ENCODE measurements around the gene ZNF700. TPM values are rescaled to one million over a fixed set of nuclear protein-coding genes. Genes with fewer than 3 reads are reported as not detected.
A peak's percentile ranks its signal among the peaks of the same experiment; 100 is the strongest.
"Not testable (repeated sequence)": the region's sequence is repeated elsewhere in the genome, so short reads cannot be mapped to it uniquely, and the experiment has no call there.

The ZNF700 gene
- total RNA-seq, 1 donor = 14.8 TPM

GRCh38 chr19:11921852-11922495 lies 2.9 kb upstream of the ZNF700 start:
- Histone ChIP-seq H3K9me3 (ENCODE audit: low read depth, low read length) (no peaks in the 10 kb centered on the region), H3K27me3 (ENCODE audit: insufficient read depth, low read length) (no peaks in the 10 kb centered on the region), H3K4me1 (ENCODE audit: insufficient read depth, low read length) (peaks cover 22% of the 10 kb centered on the region), H3K4me3 (ENCODE audit: low read length) (no peak overlapping the region)

DNA sequence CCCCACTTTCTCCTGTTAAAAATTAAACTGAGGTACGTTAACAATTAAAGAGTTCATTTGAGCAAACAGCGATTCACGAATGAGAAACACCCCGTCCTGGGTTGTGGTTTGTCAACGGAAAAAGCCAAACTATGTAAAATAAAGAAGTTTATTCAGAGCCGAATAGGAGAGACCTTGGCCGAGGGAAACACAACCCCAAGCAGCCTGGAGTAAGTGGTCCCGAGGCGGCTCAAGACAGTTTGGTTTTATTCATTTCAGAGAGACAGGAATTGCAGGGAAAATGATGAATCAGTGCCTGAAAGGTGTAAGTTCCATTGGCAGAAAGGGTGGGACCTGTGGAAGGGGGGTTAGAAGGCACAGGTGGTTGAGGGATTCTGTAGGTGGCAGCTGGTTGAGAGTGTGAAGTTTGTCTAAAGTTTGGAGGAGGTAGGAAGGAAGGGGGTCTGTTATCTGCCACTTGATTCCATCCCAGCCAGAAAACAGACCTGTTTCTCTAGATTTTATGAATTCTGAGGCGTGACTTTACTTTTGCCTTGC lies 812 bp downstream of the ZNF700 start:
- Histone ChIP-seq H3K4me1 (ENCODE audit: insufficient read depth, low read length) (peaks cover 26% of the 10 kb centered on the region), H3K4me3 (ENCODE audit: low read length) (peak overlapping the region; percentile 93)
- H3K27me3 ChIP-seq (ENCODE audit: insufficient read depth, low read length); H3K9me3 ChIP-seq (ENCODE audit: low read depth, low read length): not testable (repeated sequence)

- no peaks in the 10 kb centered on the region for H3K27me3 ChIP-seq (ENCODE audit: insufficient read depth, low read length)
- no peaks in the 10 kb centered on the region for H3K9me3 ChIP-seq (ENCODE audit: low read depth, low read length)
- peaks cover 28% of the 10 kb centered on the region for H3K4me1 ChIP-seq (ENCODE audit: insufficient read depth, low read length)
- H3K4me3 ChIP-seq (ENCODE audit: low read length) = no peak overlapping the region
These were observed 2.3 kb downstream of the ZNF700 start for GRCh38 chr19:11927227-11927626.

- peaks cover 15% of the 10 kb centered on the region for H3K4me1 ChIP-seq (ENCODE audit: insufficient read depth, low read length)
- H3K9me3 ChIP-seq (ENCODE audit: low read depth, low read length) = no peaks in the 10 kb centered on the region
- H3K4me3 ChIP-seq (ENCODE audit: low read length) = no peak overlapping the region
- H3K27me3 ChIP-seq (ENCODE audit: insufficient read depth, low read length) = no peaks in the 10 kb centered on the region
These were observed 6.1 kb downstream of the ZNF700 start for GRCh38 chr19:11931051-11931450.

- no peak overlapping the region for H3K4me3 ChIP-seq (ENCODE audit: low read length)
- H3K27me3 ChIP-seq (ENCODE audit: insufficient read depth, low read length) = no peaks in the 10 kb centered on the region
- no peaks in the 10 kb centered on the region for H3K9me3 ChIP-seq (ENCODE audit: low read depth, low read length)
- peaks cover 10% of the 10 kb centered on the region for H3K4me1 ChIP-seq (ENCODE audit: insufficient read depth, low read length)
These were observed 6.6 kb downstream of the ZNF700 start for GRCh38 chr19:11931513-11931912.

DNA sequence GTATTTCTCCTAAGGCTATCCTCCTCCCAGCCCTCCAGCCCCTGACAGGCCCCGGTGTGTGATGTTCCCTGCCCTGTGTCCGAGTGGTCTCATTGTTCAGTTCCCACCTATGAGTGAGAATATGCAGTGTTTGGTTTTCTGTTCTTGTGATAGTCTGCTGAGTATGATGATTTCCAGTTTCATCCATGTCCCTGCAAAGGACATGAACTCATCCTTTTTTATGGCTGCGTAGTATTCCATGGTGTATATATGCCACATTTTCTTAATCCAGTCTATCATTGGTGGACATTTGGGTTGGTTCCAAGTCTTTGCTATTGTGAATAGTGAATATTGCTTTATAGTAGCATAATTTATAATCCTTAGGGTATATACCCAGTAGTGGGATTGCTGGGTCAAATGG lies 10.9 kb downstream of the ZNF700 start:
- H3K4me3 ChIP-seq (ENCODE audit: low read length); H3K27me3 ChIP-seq (ENCODE audit: insufficient read depth, low read length); H3K4me1 ChIP-seq (ENCODE audit: insufficient read depth, low read length); H3K9me3 ChIP-seq (ENCODE audit: low read depth, low read length): not testable (repeated sequence)

DNA sequence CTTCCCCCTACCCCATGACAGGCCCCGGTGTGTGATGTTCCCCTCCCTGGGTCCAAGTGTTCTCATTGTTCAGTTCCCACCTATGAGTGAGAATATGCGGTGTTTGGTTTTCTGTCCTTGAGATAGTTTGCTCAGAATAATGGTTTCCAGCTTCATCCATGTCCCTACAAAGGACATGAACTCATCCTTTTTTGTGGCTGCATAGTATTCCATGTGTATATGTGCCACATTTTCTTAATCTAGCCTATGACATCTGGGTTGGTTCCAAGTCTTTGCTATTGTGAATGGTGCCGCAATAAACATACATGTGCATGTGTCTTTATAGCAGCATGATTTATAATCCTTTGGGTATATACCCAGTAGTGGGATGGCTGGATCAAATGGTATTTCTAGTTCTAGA lies 13.5 kb downstream of the ZNF700 start:
- not testable (repeated sequence) for H3K4me1 ChIP-seq (ENCODE audit: insufficient read depth, low read length); H3K4me3 ChIP-seq (ENCODE audit: low read length); H3K27me3 ChIP-seq (ENCODE audit: insufficient read depth, low read length)
- H3K9me3 ChIP-seq (ENCODE audit: low read depth, low read length) = peaks cover 25% of the 10 kb centered on the region

DNA sequence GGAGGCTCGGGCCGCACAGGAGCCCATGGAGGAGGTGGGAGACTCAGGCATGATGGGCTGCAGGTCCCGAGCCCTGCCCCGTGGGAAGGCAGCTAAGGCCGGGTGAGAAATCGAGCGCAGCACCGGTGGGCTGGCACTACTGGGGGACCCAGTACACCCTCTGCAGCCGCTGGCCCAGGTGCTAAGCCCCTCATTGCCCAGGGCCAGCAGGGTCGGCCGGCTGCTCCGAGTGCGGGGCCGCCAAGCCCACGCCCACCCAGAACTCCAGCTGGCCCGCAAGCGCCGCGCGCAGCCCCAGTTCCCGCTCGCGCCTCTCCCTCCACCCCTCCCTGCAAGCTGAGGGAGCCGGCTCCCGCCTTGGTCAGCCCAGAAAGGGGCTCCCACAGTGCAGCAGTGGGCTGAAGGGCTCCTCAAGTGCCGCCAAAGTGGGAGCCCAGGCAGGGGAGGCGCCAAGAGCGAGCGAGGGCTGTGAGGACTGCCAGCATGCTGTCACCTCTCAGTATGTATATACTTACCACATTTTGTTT lies 16.5 kb downstream of the ZNF700 start:
- H3K4me1 ChIP-seq (ENCODE audit: insufficient read depth, low read length); H3K4me3 ChIP-seq (ENCODE audit: low read length); H3K27me3 ChIP-seq (ENCODE audit: insufficient read depth, low read length): not testable (repeated sequence)
- peaks cover 55% of the 10 kb centered on the region for H3K9me3 ChIP-seq (ENCODE audit: low read depth, low read length)

- Histone ChIP-seq H3K4me3 (ENCODE audit: low read length) (no peak overlapping the region), H3K9me3 (ENCODE audit: low read depth, low read length) (peaks cover 62% of the 10 kb centered on the region), H3K4me1 (ENCODE audit: insufficient read depth, low read length) (no peaks in the 10 kb centered on the region), H3K27me3 (ENCODE audit: insufficient read depth, low read length) (no peaks in the 10 kb centered on the region)
These were observed 17.3 kb downstream of the ZNF700 start for GRCh38 chr19:11942008-11942842.

GRCh38 chr19:11942843-11943108 lies 17.9 kb downstream of the ZNF700 start:
- H3K4me1 ChIP-seq (ENCODE audit: insufficient read depth, low read length) = no peaks in the 10 kb centered on the region
- H3K27me3 ChIP-seq (ENCODE audit: insufficient read depth, low read length) = no peaks in the 10 kb centered on the region
- peaks cover 65% of the 10 kb centered on the region for H3K9me3 ChIP-seq (ENCODE audit: low read depth, low read length)
- no peak overlapping the region for H3K4me3 ChIP-seq (ENCODE audit: low read length)

- H3K27me3 ChIP-seq (ENCODE audit: insufficient read depth, low read length) = no peaks in the 10 kb centered on the region
- no peaks in the 10 kb centered on the region for H3K4me1 ChIP-seq (ENCODE audit: insufficient read depth, low read length)
- no peak overlapping the region for H3K4me3 ChIP-seq (ENCODE audit: low read length)
- peaks cover 79% of the 10 kb centered on the region for H3K9me3 ChIP-seq (ENCODE audit: low read depth, low read length)
These were observed 19.7 kb downstream of the ZNF700 start for GRCh38 chr19:11944656-11945055.

DNA sequence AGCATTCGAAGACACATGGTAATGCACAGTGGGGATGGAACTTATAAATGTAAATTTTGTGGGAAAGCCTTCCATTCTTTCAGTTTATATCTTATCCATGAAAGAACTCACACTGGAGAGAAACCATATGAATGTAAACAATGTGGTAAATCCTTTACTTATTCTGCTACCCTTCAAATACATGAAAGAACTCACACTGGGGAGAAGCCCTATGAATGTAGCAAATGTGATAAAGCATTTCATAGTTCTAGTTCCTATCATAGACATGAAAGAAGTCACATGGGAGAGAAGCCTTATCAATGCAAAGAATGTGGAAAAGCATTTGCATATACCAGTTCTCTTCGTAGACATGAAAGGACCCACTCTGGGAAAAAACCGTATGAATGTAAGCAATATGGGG lies 23.7 kb downstream of the ZNF700 start:
- Histone ChIP-seq H3K4me3 (ENCODE audit: low read length) (no peak overlapping the region), H3K4me1 (ENCODE audit: insufficient read depth, low read length) (no peaks in the 10 kb centered on the region), H3K9me3 (ENCODE audit: low read depth, low read length) (peaks cover 97% of the 10 kb centered on the region), H3K27me3 (ENCODE audit: insufficient read depth, low read length) (no peaks in the 10 kb centered on the region)

- Histone ChIP-seq H3K9me3 (ENCODE audit: low read depth, low read length) (peaks cover 95% of the 10 kb centered on the region), H3K4me1 (ENCODE audit: insufficient read depth, low read length) (no peaks in the 10 kb centered on the region), H3K4me3 (ENCODE audit: low read length) (no peak overlapping the region), H3K27me3 (ENCODE audit: insufficient read depth, low read length) (no peaks in the 10 kb centered on the region)
These were observed 24.3 kb downstream of the ZNF700 start for GRCh38 chr19:11949201-11949600.

GRCh38 chr19:11949614-11950080 lies 24.7 kb downstream of the ZNF700 start:
- H3K4me3 ChIP-seq (ENCODE audit: low read length); H3K4me1 ChIP-seq (ENCODE audit: insufficient read depth, low read length); H3K27me3 ChIP-seq (ENCODE audit: insufficient read depth, low read length): not testable (repeated sequence)
- H3K9me3 ChIP-seq (ENCODE audit: low read depth, low read length) = peaks cover 93% of the 10 kb centered on the region

DNA sequence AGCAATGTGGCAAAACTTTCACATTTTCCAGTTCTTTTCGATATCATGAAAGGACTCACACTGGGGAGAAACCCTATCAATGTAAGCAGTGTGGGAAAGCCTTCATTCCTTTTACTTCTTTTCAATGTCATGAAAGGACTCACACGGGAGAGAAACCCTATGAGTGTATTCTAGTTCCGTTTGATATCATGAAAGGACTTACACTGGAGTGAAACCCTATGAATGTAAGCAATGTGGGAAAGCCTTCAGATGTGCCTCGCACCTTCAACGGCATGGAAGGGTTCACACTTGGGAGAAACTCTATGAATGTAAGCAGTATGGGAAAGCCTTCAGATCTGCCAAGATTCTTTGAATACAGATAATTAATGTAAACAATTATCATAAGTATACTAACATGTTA lies 25.4 kb downstream of the ZNF700 start:
- Histone ChIP-seq H3K27me3 (ENCODE audit: insufficient read depth, low read length) (no peaks in the 10 kb centered on the region), H3K4me3 (ENCODE audit: low read length) (no peak overlapping the region), H3K9me3 (ENCODE audit: low read depth, low read length) (peaks cover 90% of the 10 kb centered on the region), H3K4me1 (ENCODE audit: insufficient read depth, low read length) (no peaks in the 10 kb centered on the region)

Measured in mononuclear cell (primary cell).